GM21576 (cell line): ENCODE measurements around the gene CRB2.
"Not testable (repeated sequence)": the region's sequence is repeated elsewhere in the genome, so short reads cannot be mapped to it uniquely, and the experiment has no call there.

Experiments
- ATAC-seq: cut with Tn5 transposase; IDR thresholded peaks from one replicate; pipeline ENCODE4 v1.9.1; 2021; ENCODE audit warnings: mild to moderate bottlenecking, moderate library complexity; ENCODE audit not compliant: unreplicated experiment

Gene CRB2

GRCh38 chr9:123398938-123399337 lies 42.9 kb downstream of the CRB2 start:
- not testable (repeated sequence) for ATAC-seq

GRCh38 chr9:123399803-123400378 lies 43.9 kb downstream of the CRB2 start:
- ATAC-seq, result no peak

GRCh38 chr9:123400926-123401503 lies 45.0 kb downstream of the CRB2 start:
- no peak for ATAC-seq

- no peak for ATAC-seq
These were observed 46.0 kb downstream of the CRB2 start for GRCh38 chr9:123401879-123402513.

- ATAC-seq, result no peak
These were observed 47.0 kb downstream of the CRB2 start for GRCh38 chr9:123402981-123403509.

- ATAC-seq, result no peak
These were observed 50.0 kb downstream of the CRB2 start for GRCh38 chr9:123406016-123406415.

GRCh38 chr9:123406691-123407216 lies 50.8 kb downstream of the CRB2 start:
- no peak for ATAC-seq

GRCh38 chr9:123407217-123407851 lies 51.3 kb downstream of the CRB2 start:
- ATAC-seq, result no peak

- no peak for ATAC-seq
These were observed 52.6 kb downstream of the CRB2 start for GRCh38 chr9:123408313-123409262.

- no peak for ATAC-seq
These were observed 54.4 kb downstream of the CRB2 start for GRCh38 chr9:123410281-123410910.

GRCh38 chr9:123411191-123411590 lies 55.2 kb downstream of the CRB2 start:
- no peak for ATAC-seq

- ATAC-seq, result no peak
These were observed 55.6 kb downstream of the CRB2 start for GRCh38 chr9:123411636-123412035.

GRCh38 chr9:123412171-123412820 lies 56.3 kb downstream of the CRB2 start:
- ATAC-seq, result no peak

GRCh38 chr9:123414204-123414603 lies 58.2 kb downstream of the CRB2 start:
- ATAC-seq, result no peak

GRCh38 chr9:123414936-123415930 lies 59.2 kb downstream of the CRB2 start:
- no peak for ATAC-seq

GRCh38 chr9:123416176-123416575 lies 60.2 kb downstream of the CRB2 start:
- no peak for ATAC-seq

- no peak for ATAC-seq
These were observed 61.5 kb downstream of the CRB2 start for GRCh38 chr9:123417289-123418051.

- no peak for ATAC-seq
These were observed 62.0 kb downstream of the CRB2 start for GRCh38 chr9:123418052-123418430.
